ENCODE results near the gene ZBTB7A. TPM values are rescaled to one million over a fixed set of nuclear protein-coding genes. Genes with fewer than 3 reads are reported as not detected.

ZBTB7A gene
- total RNA-seq: 63.8 TPM

DNA sequence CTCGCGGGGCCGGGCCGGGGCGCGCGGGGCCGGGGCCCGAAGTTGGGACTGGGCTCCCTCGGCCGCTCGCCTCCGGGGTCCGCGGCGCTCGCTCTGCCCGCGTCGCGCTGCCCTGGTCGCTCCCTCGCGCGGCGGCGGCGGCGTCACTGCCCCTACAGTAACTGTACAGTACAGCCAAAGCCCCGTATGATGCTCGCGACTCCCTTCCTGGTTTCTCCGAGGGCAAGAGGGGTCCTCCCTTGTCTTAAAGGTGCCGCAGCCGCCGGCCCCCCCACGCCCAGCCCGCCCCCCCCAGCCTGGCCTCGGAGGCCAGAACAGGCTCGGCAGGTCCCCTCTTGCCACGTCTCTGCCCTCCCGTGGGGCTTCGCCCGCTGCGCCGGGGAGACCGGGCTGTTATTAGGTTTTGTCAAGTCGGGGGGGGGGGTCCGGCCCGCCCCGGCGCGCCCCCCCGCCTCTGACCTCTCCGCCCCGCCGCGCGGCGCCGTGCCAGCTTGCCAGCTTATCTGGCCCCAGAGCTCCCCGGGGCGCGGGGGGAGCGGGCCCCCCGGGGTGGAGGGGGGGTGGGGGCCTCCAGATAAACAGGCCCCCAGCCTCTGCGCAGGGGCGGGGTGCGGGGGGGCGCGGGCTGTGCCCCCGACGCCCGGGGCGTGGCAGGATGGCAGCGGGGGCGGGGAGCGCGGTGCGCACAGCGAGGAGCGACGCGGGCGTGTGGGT is at the start of gene ZBTB7A:
TSS of gene ZBTB7A (minus strand) at position 218 of the 714 bp plus-strand sequence. CDS start 11,667 bp downstream, outside the sequence.
- DNase-seq (ENCODE audit: low spot score): peak; percentile 92

DNA sequence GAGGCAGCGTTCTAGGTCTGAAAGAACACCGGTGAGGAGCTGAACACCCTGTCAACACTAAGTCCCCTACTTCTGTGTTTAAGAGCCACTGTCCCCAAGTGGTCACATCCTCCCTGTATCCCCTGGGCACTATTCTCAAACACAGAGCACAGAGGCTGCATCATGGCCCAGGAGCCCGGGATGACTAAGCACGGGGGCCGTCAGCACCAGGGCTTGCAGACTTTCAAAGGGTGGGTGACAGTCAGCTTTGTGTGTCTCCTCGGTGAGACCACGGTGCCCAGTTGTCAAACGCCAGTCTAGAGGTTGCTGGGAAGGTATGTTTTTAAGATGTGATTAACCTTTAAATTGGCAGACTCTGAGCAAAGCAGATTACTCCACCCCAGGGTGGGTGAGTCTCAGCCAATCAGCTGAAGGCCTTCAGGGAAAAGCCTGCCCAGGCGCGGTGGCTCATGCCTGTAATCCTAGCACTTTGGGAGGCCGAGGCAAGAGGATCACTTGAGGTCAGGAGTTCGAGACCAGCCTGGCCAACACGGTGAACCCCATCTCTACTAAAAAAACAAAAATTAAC is 49.2 kb upstream of the ZBTB7A start:
- DNase-seq (ENCODE audit: low spot score): no peak

DNA sequence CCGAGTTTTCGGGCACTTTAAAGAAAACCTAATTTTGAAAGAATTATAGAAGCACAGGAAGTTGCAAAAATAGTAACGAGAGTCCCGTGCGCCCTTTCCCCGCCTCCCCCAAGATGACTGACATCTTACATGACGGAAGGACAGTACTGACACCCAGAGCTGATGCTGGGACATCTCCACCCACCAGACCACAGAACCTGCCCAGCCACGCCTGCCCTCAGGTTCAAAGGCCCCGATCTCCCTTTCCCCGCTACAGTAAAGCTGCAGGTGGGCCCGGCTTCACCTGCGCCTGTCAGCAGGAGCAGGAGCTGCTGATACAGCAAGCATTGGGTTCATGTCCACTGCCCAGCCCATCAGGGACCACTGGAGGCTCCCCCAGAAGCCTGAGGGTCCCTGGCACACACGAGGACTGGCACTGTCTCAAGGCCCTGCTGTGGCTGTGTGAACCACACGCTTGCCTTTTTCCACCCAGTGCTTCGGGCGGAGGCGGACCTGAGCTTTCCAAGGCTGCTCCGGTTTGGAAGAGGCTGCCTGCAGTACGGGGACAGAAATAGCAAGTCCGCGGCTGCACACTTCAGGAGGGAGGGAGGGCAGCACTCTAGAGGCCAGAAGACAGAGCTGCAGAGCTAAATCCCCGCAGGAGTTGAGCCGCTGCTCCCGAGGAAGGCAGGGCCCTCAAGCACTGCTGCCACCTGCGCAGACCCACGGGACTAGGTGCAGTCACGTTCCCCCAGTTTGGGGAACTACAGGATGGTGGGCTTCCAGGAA is 48.5 kb upstream of the ZBTB7A start:
- DNase-seq (ENCODE audit: low spot score): no peak

DNA sequence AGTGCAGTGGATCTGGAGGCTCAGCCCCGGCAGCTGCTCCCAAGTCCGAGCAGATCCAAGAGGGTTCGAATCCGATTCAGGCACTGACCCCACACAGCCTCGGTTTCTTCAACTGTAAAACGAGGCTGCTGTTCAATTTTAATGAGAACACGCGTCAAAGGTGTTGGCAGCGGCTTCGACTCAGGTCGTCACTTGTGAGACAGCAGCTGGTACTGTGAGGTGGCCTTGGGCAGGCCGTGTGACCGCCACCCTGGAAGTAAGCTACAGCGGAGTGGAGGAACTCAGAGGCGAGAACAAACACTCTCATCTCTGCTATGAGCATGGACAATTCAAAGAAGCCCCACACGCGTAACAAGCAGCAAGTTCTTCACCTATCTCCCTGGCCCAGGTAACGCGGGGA is 47.5 kb upstream of the ZBTB7A start:
- no peak for DNase-seq (ENCODE audit: low spot score)

DNA sequence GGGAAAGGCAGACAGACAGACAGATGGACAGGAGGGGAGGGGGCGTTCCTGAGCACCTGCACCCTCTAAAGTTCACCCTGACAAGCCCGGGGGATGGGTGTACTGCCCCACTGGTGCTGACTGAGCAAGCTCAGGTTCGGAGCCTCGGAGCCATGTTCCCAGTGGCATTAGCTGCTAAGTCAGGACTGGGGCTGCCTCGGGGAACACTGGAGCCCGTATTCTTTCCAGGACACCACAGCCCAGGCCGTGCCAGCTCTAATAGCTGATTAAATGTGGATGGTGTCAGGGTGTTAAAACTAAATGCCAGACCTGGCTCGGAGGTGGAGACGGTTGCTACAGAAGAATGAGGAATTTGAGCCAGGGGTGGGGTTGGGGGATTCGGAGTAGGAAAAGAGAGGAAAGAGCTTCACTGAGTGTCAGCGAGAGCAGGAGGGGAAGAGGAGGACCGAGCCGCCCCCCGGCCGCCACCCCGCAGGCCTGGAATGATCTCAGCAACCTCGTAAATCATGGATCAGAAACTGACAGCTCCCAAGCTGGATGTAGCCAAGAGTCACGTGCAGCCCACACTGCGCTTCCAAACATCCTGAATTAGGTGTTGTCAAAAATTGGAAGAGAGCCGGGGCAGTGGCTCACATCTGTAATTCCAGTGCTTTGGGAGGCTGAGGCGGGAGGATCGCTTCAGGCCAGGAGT is 46.8 kb upstream of the ZBTB7A start:
- no peak for DNase-seq (ENCODE audit: low spot score)

DNA sequence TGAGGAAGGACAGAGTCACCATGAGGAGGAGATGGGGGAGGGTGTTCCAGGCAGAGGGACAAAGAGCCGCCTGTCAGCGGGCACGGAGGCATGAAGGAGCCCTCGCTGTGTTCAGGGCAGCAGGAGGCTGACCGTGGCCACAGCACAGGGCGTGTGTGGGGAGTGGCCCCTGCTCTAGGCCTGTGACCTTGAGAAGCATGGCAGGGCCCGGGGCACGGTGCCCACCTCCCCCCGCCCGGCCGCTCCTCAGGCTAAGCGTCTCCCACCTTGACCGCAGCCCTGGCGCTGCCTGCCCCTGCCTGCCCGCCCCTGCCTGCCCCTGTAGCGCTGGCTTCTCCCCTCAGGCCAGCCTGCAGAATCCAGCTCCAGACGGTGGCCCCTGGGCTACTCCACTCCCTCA is 45.7 kb upstream of the ZBTB7A start:
- DNase-seq (ENCODE audit: low spot score): no peak

DNA sequence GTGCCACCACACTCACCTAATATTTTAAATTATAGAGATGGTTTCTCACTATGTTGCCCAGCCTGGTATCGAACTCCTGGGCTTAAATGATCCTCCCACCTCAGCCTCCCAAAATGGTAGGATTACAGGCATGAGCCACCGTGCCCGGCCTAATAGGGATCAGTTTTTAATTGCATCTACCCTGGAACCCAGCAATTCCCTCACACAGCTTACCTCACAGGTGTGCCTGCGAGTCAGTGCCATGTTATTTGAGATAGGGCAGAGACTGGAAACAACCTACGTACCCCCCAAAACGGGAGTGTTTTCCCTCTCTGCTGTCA is 42.9 kb upstream of the ZBTB7A start:
- no peak for DNase-seq (ENCODE audit: low spot score)

DNA sequence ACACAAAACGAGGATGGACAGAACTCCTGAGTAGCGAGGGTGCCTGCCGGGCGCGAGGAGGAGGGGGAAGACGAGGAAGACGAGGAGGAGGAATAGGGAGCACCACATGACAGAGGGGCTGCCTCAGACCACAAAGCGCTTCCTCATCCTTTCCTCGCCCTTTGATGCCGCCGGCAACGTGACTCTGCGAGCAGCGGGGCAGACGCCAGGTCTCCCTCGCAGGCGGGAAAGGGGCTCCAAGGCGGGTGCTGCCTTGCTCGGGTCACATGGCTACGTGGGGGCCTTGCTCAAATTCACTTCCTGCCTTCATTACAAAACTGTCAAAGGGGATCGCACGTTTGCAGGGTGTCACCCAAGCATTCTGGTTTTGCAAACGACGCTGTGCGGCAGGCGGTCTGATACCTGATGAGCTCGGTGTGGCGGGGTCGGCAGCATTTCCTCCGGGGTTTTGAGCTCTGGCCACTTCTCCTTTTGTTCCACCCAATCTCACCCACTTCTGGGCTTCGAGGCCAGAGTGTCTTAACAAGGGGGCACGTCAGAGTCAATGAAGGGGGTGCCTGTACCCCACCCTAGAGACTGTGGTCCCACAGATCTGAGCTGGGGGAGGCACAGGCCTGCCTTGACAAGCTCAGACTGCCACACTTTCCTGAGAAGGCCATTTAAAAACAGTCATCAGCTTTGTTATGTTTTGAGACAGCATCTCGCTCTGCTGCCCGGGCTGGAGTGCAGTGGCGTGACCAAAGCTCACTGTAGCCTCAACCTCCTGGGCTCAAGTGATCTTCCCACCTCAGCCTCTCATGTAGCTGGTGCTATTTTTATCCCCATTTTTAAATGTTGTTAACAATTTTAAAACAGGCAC is 42.3 kb upstream of the ZBTB7A start:
- no peak for DNase-seq (ENCODE audit: low spot score)

DNA sequence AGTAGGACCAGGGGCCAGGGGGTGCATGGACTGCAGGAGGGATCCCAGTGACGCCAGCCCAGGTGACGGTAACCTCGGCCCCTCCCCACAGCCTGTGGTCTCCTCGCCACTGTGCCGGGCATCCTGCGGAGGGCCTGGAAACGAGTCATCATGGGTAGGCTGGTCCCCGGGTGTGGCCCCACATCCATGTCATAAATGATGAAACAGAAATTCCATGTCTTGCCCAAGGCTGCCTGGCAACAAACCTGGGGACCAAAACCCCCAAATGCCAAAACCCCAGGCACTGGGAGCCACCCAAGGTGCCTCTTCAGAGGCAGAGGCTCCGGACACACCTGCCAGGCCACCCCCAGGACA is 36.4 kb upstream of the ZBTB7A start:
- DNase-seq (ENCODE audit: low spot score): no peak

DNA sequence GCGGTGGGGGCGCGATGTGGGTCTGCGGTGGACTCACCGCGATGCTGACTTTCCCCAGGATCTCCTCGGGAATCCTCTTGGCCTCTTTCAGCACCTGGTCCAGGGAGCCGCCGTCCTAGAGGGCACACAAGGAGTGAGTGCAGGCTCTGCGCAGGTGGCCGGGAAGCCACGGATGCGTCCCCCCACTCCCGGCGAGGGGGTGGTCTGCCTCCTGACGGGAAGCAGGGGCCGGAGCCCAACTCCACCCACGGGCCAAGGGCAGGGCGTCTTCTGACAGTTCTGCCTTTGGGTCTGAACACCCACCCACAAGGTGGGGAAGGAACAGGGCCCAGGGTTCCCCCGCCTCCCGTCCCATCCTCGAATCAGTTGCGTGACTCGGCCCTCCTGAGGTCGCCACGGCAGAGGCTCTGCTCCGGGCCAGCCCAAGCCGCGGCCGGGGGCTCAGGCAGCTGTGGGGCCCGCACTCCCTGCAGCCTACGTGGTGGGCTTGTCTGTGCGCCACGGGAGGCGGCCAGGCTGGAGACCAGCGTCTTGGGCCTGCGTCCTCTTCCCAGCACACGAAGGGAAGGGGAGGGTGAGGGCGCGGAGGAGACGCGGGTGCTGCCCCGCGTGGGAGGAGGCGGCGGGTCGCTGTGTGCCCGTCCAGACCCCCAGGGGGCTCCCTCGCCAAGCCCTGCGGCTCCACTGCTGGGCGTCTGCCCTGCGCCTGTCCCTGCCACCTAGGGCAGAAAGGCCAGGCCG is 35.8 kb upstream of the ZBTB7A start:
- no peak for DNase-seq (ENCODE audit: low spot score)

DNA sequence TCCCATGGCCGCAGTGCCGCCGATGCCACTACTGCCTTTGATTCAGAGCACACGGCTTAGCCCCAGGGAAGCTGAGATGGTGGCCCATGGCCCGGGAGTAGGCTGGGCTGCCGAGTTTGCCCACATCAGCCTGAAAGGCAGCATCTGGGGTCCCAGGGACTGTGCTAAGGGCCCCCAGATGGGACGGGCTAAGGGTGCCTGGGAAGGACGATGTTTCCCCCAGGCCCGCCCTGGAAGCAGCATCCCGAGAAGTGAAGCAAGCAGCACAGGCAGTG is 34.7 kb upstream of the ZBTB7A start:
- DNase-seq (ENCODE audit: low spot score): no peak

DNA sequence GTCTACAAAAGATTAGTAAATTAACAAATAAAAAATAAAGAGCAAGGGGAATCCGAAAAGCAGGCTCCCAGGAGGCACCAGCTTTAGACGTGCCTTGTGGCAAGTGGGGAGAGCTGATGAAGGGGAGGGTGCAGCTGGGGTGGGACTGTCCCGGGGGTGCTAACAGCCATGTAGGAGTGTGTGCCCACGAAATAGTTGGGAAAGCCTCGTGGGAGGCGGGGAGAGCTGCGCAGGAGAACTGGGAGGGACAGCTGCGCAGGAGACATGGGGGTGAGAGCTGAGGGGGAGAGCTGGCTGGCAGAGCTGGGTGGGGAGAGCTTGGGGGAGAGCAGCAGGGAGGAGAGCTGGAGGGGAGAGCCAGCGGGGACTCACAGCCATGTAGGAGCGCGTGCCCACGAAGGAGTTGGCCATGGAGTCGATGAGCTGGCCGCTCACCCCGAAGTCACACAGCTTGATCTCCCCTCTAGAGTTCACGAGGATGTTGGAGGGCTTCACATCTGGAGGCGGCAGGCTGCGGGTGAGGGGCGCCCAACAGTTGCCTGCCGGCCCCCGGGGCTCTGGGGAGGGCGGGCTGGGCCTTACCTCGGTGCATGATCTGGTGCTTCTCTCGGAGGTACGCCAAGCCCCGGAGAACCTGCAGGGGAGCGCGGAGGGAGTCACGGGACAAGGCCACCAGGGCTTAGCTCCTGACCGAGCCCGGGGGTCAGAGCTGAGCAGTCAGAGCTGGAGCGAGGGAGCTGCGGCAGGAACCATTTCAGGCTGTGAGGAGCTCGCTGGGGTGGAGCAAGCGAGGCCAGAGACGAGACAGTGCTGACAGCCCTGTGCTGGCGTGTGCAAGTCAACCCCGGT is 34.2 kb upstream of the ZBTB7A start:
- no peak for DNase-seq (ENCODE audit: low spot score)

DNA sequence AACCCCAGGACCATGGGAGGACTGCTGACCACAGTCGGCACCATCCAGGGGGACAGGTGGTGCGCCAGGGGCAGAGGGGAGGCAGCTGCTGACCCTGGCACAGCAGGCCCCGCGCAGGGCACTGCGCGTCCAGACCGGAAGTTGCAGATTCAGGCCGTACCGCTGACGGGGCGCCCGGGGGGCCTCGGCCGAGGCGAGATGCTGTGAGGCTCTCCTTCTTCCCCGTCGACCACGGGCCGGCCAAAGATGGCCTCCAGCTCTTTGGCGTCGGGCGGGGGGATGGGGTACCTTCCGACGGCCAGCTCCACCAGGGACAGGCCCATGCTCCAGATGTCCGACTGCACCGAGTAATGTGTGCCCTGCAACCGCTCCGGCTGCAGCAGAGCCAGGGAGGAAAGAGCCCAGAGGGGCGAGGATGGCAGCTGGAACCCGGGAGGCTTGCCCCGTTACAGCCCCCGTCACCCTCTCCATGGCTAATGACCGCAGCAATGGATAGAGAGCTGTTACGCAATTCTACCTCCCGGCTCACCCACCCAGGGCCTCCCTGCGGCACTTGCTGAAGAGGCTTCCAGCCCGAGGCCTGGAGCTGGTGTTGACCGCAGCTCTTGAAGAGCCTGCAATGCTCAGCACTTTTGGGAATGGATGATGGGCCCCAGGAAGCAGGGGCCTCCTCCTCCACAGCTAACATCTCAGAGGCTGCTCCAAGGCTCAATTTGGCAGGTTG is 32.5 kb upstream of the ZBTB7A start:
- no peak for DNase-seq (ENCODE audit: low spot score)

DNA sequence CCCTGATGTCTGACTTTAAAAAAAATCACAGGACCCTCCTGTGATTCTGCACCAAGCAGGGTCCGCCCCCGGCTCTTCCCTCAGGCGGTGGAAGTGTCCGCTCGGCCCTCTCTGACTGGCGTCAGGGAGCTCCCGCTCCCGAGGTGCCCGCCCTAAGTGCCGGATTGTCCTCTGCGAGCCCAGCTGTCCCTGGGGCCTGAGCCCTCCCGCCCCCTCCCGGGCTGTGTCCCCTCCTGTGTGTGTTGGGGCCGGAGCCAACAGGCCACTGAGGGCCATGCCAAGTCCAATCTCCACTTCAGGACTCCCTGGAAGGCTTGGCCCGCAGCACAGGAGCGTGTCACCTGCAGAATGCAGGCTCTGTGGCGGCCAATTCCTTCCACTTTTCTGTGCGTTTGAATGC is 31.8 kb upstream of the ZBTB7A start:
- DNase-seq (ENCODE audit: low spot score): no peak

DNA sequence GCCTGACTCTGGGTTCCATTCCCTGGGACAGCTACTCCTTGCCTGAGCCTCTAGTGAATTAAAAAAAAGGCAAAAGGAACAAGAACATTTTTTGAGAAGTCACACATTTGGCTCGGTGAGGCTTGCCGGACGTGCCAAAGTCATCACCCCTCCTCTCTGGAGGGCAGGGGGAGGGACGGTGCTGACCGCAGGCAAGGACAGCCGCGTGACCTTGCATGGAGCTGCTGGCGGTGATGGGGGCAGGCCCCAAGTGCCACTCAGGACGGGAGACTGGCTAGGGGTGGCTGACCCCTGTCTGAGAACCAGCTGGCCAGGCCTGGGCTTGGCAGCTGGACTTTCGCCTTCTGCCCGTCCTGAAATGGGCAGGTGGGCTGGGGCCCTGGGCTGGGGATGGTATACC is 30.8 kb upstream of the ZBTB7A start:
- DNase-seq (ENCODE audit: low spot score): no peak

DNA sequence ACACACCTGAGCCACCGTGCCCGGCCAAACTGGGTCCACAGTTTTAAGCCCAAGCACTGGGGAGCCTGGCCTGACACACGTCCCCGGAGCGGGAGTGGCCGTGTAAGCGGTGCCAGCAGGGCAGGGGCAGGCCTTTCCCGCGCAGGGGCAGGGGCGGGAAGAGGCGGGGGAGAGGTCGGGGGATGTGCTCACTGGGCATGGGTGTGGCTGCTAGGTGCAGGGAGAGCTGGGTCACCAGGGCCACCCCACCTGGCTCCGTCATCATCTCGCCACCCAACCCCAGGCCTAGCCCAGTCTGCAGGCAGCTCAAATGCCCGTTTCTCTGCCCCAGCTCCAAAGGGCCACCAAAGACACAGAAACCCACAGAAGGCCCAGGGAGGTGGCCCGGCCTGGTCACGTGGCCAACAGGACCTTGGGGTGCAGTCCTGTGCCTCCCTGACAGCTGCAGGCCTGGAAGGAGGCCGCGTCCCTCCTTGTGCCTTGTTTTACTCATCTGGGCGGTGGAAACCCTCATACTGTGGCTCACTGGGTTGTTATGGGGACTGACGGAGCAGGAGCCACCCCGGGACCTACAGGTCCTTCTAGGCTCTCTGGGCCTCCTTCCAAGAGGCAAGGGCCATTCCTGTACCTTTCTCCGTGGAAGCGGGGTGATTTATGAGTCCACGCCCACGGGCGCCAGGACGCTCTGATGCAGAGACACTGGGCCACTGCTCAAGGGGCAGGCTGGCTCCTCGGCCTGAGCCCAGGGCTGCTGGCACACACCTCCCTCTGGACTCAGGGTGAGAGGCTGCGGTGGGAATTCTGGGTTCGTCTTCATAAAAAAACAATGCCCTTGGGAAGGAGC is 29.6 kb upstream of the ZBTB7A start:
- DNase-seq (ENCODE audit: low spot score): no peak

DNA sequence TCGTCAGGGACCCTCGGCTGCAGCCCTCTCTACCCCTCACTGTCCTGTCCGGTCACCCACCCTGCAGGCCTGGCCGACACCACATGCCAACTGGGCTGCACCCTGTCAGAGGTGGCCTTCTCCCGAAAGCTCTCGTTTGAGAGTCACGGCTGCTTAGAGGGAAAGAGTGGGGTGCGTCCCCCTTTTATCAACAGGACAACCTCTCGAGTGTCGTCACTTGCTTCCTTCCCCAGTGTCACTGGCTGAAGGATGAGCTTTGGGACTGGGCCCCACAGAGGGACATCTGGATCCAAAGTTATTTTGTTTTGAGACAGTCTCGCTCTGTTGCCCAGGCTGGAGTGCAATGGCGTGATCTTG is 28.8 kb upstream of the ZBTB7A start:
- DNase-seq (ENCODE audit: low spot score): no peak

DNA sequence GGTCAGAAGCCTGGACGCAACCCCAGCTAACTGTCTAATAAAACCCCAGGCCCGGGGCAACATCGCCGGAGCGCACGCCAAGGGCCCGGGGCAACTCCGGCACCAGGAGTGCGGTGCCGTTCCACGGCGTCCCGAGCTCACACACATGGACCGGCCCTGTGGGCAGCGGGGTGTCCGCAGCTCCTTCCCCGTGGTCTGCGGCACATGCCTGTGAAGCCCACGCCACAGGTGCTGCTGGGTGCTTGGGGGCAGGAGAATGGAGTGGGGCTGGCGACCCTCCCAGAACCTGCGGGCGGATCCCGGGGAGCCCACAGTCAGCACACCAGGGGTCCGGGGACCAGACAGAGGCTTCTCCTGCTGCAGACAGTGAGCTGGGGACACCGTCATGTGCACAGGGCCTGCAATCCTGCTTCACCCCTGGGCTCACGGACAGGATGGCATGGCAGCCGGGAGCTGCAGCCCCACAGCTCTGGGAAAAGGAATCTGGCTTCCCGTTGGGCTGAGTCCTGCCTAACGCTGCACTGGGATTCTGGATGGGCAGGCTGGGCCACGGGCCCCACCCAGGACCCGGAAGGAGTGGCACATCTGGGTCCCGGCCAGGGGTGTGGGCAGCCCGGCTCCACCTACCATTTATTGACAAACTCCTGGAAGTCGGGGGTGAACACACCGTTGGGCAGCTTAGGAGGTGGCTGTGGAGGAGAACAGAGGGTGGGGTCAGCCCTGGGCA is 28.2 kb upstream of the ZBTB7A start:
- DNase-seq (ENCODE audit: low spot score): no peak

All from ureter (tissue), 1 donor.